Trophoblast cell (in vitro differentiated cells and primary cell): ENCODE measurements around the gene SERPINE1.

Experiments used
- DNase-seq, 2 donors: peaks; one replicate each; pipeline ENCODE4 v3.0.0-alpha.2; 2016
- H2AFZ ChIP-seq: 2 replicates; pipeline ENCODE4 v1.6.1; 2013; ENCODE audit warnings: low read length, moderate library complexity, mild to moderate bottlenecking; ENCODE audit not compliant: insufficient read depth, poor library complexity
- H2AK5ac ChIP-seq: 2 replicates; pipeline ENCODE4 v1.6.1; 2013; ENCODE audit warnings: mild to moderate bottlenecking, low read length
- H2BK120ac ChIP-seq: 2 replicates; pipeline ENCODE4 v1.6.1; 2013; ENCODE audit warnings: low read length, mild to moderate bottlenecking, moderate library complexity; ENCODE audit not compliant: insufficient read depth, poor library complexity
- H2BK12ac ChIP-seq: 2 replicates; pipeline ENCODE4 v1.6.1; 2013; ENCODE audit warnings: mild to moderate bottlenecking, low read length, moderate library complexity
- H2BK5ac ChIP-seq: 2 replicates; pipeline ENCODE4 v1.6.1; 2013; ENCODE audit warnings: low read length, low read depth, moderate library complexity, mild to moderate bottlenecking; ENCODE audit not compliant: poor library complexity
- H3K14ac ChIP-seq: 2 replicates; pipeline ENCODE4 v1.6.1; 2013; ENCODE audit warnings: mild to moderate bottlenecking, low read length
- H3K18ac ChIP-seq: 2 replicates; pipeline ENCODE4 v1.6.1; 2013; ENCODE audit warnings: mild to moderate bottlenecking, low read length
- H3K23ac ChIP-seq: 2 replicates; pipeline ENCODE4 v1.6.1; 2013; ENCODE audit warnings: low read length
- H3K27ac ChIP-seq: 2 replicates; pipeline ENCODE4 v1.5.1; 2013; ENCODE audit warnings: low read depth, mild to moderate bottlenecking, inconsistent platforms, low read length, moderate library complexity
- H3K27me3 ChIP-seq: 2 replicates; pipeline ENCODE4 v1.6.1; 2013; ENCODE audit warnings: inconsistent platforms, mild to moderate bottlenecking, low read length, moderate library complexity; ENCODE audit not compliant: insufficient read depth
- H3K36me3 ChIP-seq, 2 experiments: 1 replicate in 1 of 2; 2 replicates in 1 of 2; pipeline ENCODE4 v1.6.1; 2013; ENCODE audit warnings: low read length in 2 of 2, mild to moderate bottlenecking in 2 of 2, moderate library complexity in 1 of 2; ENCODE audit not compliant: insufficient read depth in 2 of 2, control insufficient read depth in 1 of 2
- H3K4ac ChIP-seq: 2 replicates; pipeline ENCODE4 v1.6.1; 2013; ENCODE audit warnings: low read depth, mild to moderate bottlenecking, low read length, moderate library complexity
- H3K4me1 ChIP-seq, 2 experiments: 1 replicate in 1 of 2; 2 replicates in 1 of 2; pipeline ENCODE4 v1.6.1; 2013; ENCODE audit warnings: low read length in 2 of 2, mild to moderate bottlenecking in 2 of 2, moderate library complexity in 1 of 2; ENCODE audit not compliant: insufficient read depth in 2 of 2, control insufficient read depth in 1 of 2
- H3K4me2 ChIP-seq: 2 replicates; pipeline ENCODE4 v1.6.1; 2013; ENCODE audit warnings: inconsistent platforms, mild to moderate bottlenecking, low read length, moderate library complexity
- H3K4me3 ChIP-seq: 2 replicates; pipeline ENCODE4 v1.5.1; 2013; ENCODE audit warnings: mild to moderate bottlenecking, low read depth, low read length, inconsistent platforms
- H3K79me1 ChIP-seq: one replicate; pipeline ENCODE4 v1.6.1; 2013; ENCODE audit warnings: low read length
- H3K79me2 ChIP-seq: 2 replicates; pipeline ENCODE4 v1.6.1; 2013; ENCODE audit warnings: low read length, mild to moderate bottlenecking; ENCODE audit not compliant: control insufficient read depth, insufficient read depth, poor library complexity
- H3K9ac ChIP-seq: 2 replicates; pipeline ENCODE4 v1.6.1; 2013; ENCODE audit warnings: mild to moderate bottlenecking, low read length
- H3K9me3 ChIP-seq: 2 replicates; pipeline ENCODE4 v1.6.1; 2013; ENCODE audit warnings: low read depth, mild to moderate bottlenecking, control low read depth, inconsistent platforms, low read length; ENCODE audit not compliant: insufficient read depth
- H4K12ac ChIP-seq: 2 replicates; pipeline ENCODE4 v1.6.1; 2013; ENCODE audit warnings: low read depth, mild to moderate bottlenecking, low read length, moderate library complexity
- H4K8ac ChIP-seq: 2 replicates; pipeline ENCODE4 v1.6.1; 2013; ENCODE audit warnings: low read depth, mild to moderate bottlenecking, low read length, moderate library complexity
- H4K91ac ChIP-seq: one replicate; pipeline ENCODE4 v1.6.1; 2013; ENCODE audit warnings: low read depth, mild to moderate bottlenecking, low read length, moderate library complexity
- WGBS: extraction: QIAGEN DNeasy Blood & Tissue Kit; methylation state at CpG from one replicate; pipeline ENCODE4 v1.1.7; 2013; ENCODE audit warnings: missing lambda C conversion rate; ENCODE audit not compliant: insufficient read length, insufficient coverage; ENCODE audit errors: extremely low coverage; 5-methylcytosine and 5-hydroxymethylcytosine counted together

SERPINE1 gene

GRCh38 chr7:101169838-101170551 is 43.1 kb downstream of the SERPINE1 start:
- H3K79me2 ChIP-seq: no peaks in the 10 kb centered on the region
- H4K12ac ChIP-seq: no peak overlapping the region
- H3K9me3 ChIP-seq: peaks cover 12% of the 10 kb centered on the region
- no peak overlapping the region for H3K23ac ChIP-seq
- no CpG with 5 or more reads among the region's 33 CpGs for WGBS
- peaks cover 57% of the 10 kb centered on the region for H3K27me3 ChIP-seq
- H3K4me3 ChIP-seq: no peak overlapping the region
- no peak overlapping the region for H3K4ac ChIP-seq
- no peaks in the 10 kb centered on the region for H3K79me1 ChIP-seq
- H3K4me2 ChIP-seq: peak overlapping the region; percentile 15
- no peak overlapping the region for H3K9ac ChIP-seq
- H3K27ac ChIP-seq: no peak overlapping the region
- DNase-seq: peak; percentile 40 to 74
- no peak overlapping the region for H2AK5ac ChIP-seq
- no peak overlapping the region for H2AFZ ChIP-seq
- no peak overlapping the region for H3K14ac ChIP-seq
- no peak overlapping the region for H2BK120ac ChIP-seq
- H4K91ac ChIP-seq: no peak overlapping the region
- H2BK5ac ChIP-seq: no peak overlapping the region
- H4K8ac ChIP-seq: no peak overlapping the region
- H3K36me3 ChIP-seq: no peaks in the 10 kb centered on the region
- H3K4me1 ChIP-seq: peaks cover 28 to 38% of the 10 kb centered on the region in 2 experiments
- H2BK12ac ChIP-seq: no peak overlapping the region
- no peak overlapping the region for H3K18ac ChIP-seq

- peaks cover 61% of the 10 kb centered on the region for H3K27me3 ChIP-seq
- H3K4me3 ChIP-seq: no peak overlapping the region
- no peak overlapping the region for H3K14ac ChIP-seq
- no peak overlapping the region for H3K18ac ChIP-seq
- no peak overlapping the region for H2BK12ac ChIP-seq
- DNase-seq: no peak
- no peak overlapping the region for H4K91ac ChIP-seq
- no peak overlapping the region for H2BK120ac ChIP-seq
- H3K4me1 ChIP-seq: peaks cover 21 to 31% of the 10 kb centered on the region in 2 experiments
- no peaks in the 10 kb centered on the region for H3K36me3 ChIP-seq
- no peak overlapping the region for H3K4ac ChIP-seq
- WGBS: no CpG with 5 or more reads among the region's 17 CpGs
- H4K8ac ChIP-seq: no peak overlapping the region
- no peak overlapping the region for H3K27ac ChIP-seq
- H3K79me2 ChIP-seq: no peaks in the 10 kb centered on the region
- no peak overlapping the region for H2AFZ ChIP-seq
- H3K9me3 ChIP-seq: peaks cover 12% of the 10 kb centered on the region
- H3K79me1 ChIP-seq: no peaks in the 10 kb centered on the region
- H4K12ac ChIP-seq: no peak overlapping the region
- no peak overlapping the region for H2BK5ac ChIP-seq
- no peak overlapping the region for H3K23ac ChIP-seq
- H3K9ac ChIP-seq: no peak overlapping the region
- no peak overlapping the region for H3K4me2 ChIP-seq
- H2AK5ac ChIP-seq: no peak overlapping the region
Observed at GRCh38 chr7:101170617-101171441, 43.9 kb downstream of the SERPINE1 start.

DNA sequence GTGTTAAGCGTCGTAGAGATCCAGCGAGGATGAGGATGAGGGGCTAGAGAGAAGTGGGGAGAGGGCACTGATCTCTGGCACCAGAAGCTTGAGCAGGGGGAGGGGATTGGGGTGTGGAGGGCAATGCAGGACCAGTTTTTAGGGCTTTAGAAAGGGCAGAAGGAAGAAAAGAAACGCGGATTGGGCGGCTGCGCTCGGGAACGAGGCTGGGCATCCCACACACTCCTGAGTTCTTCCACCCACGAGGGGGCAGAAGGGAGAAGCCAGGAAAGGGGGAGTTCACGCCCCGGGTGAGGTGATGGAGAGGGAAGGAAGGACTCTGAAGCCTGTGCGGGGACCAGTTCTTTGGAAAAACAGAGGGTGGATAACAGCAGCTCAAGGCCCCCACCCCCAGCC is 44.5 kb downstream of the SERPINE1 start:
- H3K79me1 ChIP-seq: no peaks in the 10 kb centered on the region
- no peak overlapping the region for H3K4me3 ChIP-seq
- H4K91ac ChIP-seq: no peak overlapping the region
- H3K14ac ChIP-seq: no peak overlapping the region
- no peak overlapping the region for H3K9ac ChIP-seq
- no peak overlapping the region for H2AK5ac ChIP-seq
- no peaks in the 10 kb centered on the region for H3K79me2 ChIP-seq
- H3K27me3 ChIP-seq: peaks cover 60% of the 10 kb centered on the region
- no peak overlapping the region for H2BK12ac ChIP-seq
- DNase-seq: no peak
- H3K18ac ChIP-seq: no peak overlapping the region
- H3K23ac ChIP-seq: no peak overlapping the region
- H3K36me3 ChIP-seq: no peaks in the 10 kb centered on the region
- no peak overlapping the region for H2AFZ ChIP-seq
- H4K12ac ChIP-seq: no peak overlapping the region
- no peak overlapping the region for H4K8ac ChIP-seq
- H3K4me1 ChIP-seq: peaks cover 17 to 27% of the 10 kb centered on the region in 2 experiments
- WGBS: no CpG with 5 or more reads among the region's 13 CpGs
- no peak overlapping the region for H3K27ac ChIP-seq
- no peak overlapping the region for H3K4ac ChIP-seq
- H2BK120ac ChIP-seq: no peak overlapping the region
- peaks cover 12% of the 10 kb centered on the region for H3K9me3 ChIP-seq
- H3K4me2 ChIP-seq: no peak overlapping the region
- H2BK5ac ChIP-seq: no peak overlapping the region

GRCh38 chr7:101172005-101172853 is 45.3 kb downstream of the SERPINE1 start:
- Histone ChIP-seq H4K91ac (no peak overlapping the region), H3K9me3 (peaks cover 12% of the 10 kb centered on the region), H2AK5ac (no peak overlapping the region), H3K27me3 (peaks cover 57% of the 10 kb centered on the region), H2BK12ac (no peak overlapping the region), H4K8ac (no peak overlapping the region), H2BK120ac (no peak overlapping the region), H3K4me1 (peaks cover 12 to 21% of the 10 kb centered on the region in 2 experiments), H3K4ac (no peak overlapping the region), H3K36me3 (no peaks in the 10 kb centered on the region), H3K79me1 (no peaks in the 10 kb centered on the region), H3K14ac (no peak overlapping the region), H2AFZ (no peak overlapping the region), H2BK5ac (no peak overlapping the region), H3K23ac (no peak overlapping the region), H3K9ac (no peak overlapping the region), H3K4me3 (no peak overlapping the region), H3K18ac (no peak overlapping the region), H3K27ac (no peak overlapping the region), H3K79me2 (no peaks in the 10 kb centered on the region), H4K12ac (no peak overlapping the region), H3K4me2 (peak overlapping the region; percentile 30)
- no CpG with 5 or more reads among the region's 79 CpGs for WGBS
- no peak for DNase-seq
